ENCODE data around the gene SLC16A9.
A peak's percentile ranks its signal among the peaks of the same experiment; 100 is the strongest.

Gene SLC16A9

GRCh38 chr10:59687657-59688056 lies 22.0 kb downstream of the SLC16A9 start:
- TF ChIP-seq POLR2A (IDR thresholded peaks at IDR 0.05; ENCODE audit: low read depth, low read length): no peak
- no peak for TF ChIP-seq TAF1 (IDR thresholded peaks at IDR 0.05; ENCODE audit: borderline replicate concordance, low read depth, low read length)
- no peak for TF ChIP-seq POLR2AphosphoS5 (IDR thresholded peaks at IDR 0.05; ENCODE audit: low read depth, low read length)

DNA sequence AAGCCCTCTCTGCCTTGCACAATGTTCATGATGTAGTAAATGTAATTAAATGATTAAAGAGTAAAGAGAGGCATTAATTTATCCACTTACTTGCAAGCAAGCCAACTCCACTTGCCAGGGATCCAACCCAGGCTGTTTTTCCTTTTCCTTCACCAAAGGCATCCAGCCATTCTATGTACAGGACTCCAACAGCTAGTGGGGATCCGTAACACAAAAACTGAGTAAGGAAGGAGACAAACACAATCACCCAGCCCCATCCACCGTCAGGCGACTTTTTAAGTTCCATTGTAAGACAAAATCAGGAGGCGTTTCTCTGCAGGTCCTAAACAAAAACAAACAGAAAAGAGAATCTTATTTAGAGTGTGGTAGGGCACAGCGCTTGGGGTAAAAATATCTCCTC lies 25.6 kb downstream of the SLC16A9 start:
- FAIRE-seq: no peak
- TF ChIP-seq POLR2A (IDR thresholded peaks at IDR 0.05; ENCODE audit: low read depth, low read length) (no peak), TAF1 (IDR thresholded peaks at IDR 0.05; ENCODE audit: borderline replicate concordance, low read depth, low read length) (no peak), POLR2AphosphoS5 (IDR thresholded peaks at IDR 0.05; ENCODE audit: low read depth, low read length) (no peak)

More at GRCh38 chr10:59687657-59688056, 22.0 kb downstream of the SLC16A9 start:
- DNase-seq (ENCODE audit: insufficient read length) (no peak), FAIRE-seq (no peak)

GRCh38 chr10:59682986-59683937 lies 26.4 kb downstream of the SLC16A9 start:
- FAIRE-seq (no peak), DNase-seq (ENCODE audit: insufficient read length) (no peak)
- no peak for TF ChIP-seq POLR2A (IDR thresholded peaks at IDR 0.05; ENCODE audit: low read depth, low read length)
- TF ChIP-seq POLR2AphosphoS5 (IDR thresholded peaks at IDR 0.05; ENCODE audit: low read depth, low read length): no peak
- no peak for TF ChIP-seq TAF1 (IDR thresholded peaks at IDR 0.05; ENCODE audit: borderline replicate concordance, low read depth, low read length)

More for the DNA sequence above, 25.6 kb downstream of the SLC16A9 start:
- DNase-seq (ENCODE audit: insufficient read length): no peak

GRCh38 chr10:59680199-59680598 lies 29.5 kb downstream of the SLC16A9 start:
- TF ChIP-seq POLR2A (IDR thresholded peaks at IDR 0.05; ENCODE audit: low read depth, low read length): no peak
- no peak for TF ChIP-seq TAF1 (IDR thresholded peaks at IDR 0.05; ENCODE audit: borderline replicate concordance, low read depth, low read length)
- no peak for TF ChIP-seq POLR2AphosphoS5 (IDR thresholded peaks at IDR 0.05; ENCODE audit: low read depth, low read length)
- DNase-seq (ENCODE audit: insufficient read length) (no peak), FAIRE-seq (no peak)

DNA sequence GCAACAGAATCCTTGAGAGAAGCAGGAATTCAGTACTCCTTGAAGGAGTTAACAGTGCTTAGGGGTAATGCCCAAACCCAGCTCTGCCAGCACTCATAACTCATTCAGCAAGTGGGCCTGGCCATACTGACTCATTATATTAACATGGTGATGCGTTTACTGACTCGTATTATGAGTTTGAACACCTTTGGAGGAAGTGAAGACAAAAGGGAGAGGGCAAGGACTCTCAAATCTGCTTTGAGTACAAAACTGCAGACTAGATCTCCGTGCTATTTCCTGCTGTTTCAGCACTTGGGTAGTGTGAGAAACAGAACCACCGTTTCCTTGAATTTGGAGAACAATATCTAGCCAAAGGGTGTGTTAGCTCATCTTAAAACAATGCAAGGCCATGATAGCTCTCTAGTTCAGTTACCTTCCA lies 30.8 kb downstream of the SLC16A9 start:
- FAIRE-seq (peak; percentile 81), DNase-seq (ENCODE audit: insufficient read length) (no peak)

GRCh38 chr10:59677253-59677831 lies 32.3 kb downstream of the SLC16A9 start:
- TF ChIP-seq POLR2AphosphoS5 (IDR thresholded peaks at IDR 0.05; ENCODE audit: low read depth, low read length) (no peak), POLR2A (IDR thresholded peaks at IDR 0.05; ENCODE audit: low read depth, low read length) (no peak), TAF1 (IDR thresholded peaks at IDR 0.05; ENCODE audit: borderline replicate concordance, low read depth, low read length) (no peak)
- DNase-seq (ENCODE audit: insufficient read length) (no peak), FAIRE-seq (no peak)

More for the DNA sequence above, 30.8 kb downstream of the SLC16A9 start:
- TF ChIP-seq POLR2A (IDR thresholded peaks at IDR 0.05; ENCODE audit: low read depth, low read length) (no peak), TAF1 (IDR thresholded peaks at IDR 0.05; ENCODE audit: borderline replicate concordance, low read depth, low read length) (no peak), POLR2AphosphoS5 (IDR thresholded peaks at IDR 0.05; ENCODE audit: low read depth, low read length) (no peak)

GRCh38 chr10:59675812-59676211 lies 33.8 kb downstream of the SLC16A9 start:
- FAIRE-seq (no peak), DNase-seq (ENCODE audit: insufficient read length) (no peak)
- no peak for TF ChIP-seq POLR2A (IDR thresholded peaks at IDR 0.05; ENCODE audit: low read depth, low read length)
- TF ChIP-seq POLR2AphosphoS5 (IDR thresholded peaks at IDR 0.05; ENCODE audit: low read depth, low read length): no peak
- TF ChIP-seq TAF1 (IDR thresholded peaks at IDR 0.05; ENCODE audit: borderline replicate concordance, low read depth, low read length): no peak

- DNase-seq (ENCODE audit: insufficient read length) (no peak), FAIRE-seq (no peak)
- no peak for TF ChIP-seq POLR2A (IDR thresholded peaks at IDR 0.05; ENCODE audit: low read depth, low read length)
- TF ChIP-seq POLR2AphosphoS5 (IDR thresholded peaks at IDR 0.05; ENCODE audit: low read depth, low read length): no peak
- no peak for TF ChIP-seq TAF1 (IDR thresholded peaks at IDR 0.05; ENCODE audit: borderline replicate concordance, low read depth, low read length)
Observed at GRCh38 chr10:59674215-59674836, 35.3 kb downstream of the SLC16A9 start.

DNA sequence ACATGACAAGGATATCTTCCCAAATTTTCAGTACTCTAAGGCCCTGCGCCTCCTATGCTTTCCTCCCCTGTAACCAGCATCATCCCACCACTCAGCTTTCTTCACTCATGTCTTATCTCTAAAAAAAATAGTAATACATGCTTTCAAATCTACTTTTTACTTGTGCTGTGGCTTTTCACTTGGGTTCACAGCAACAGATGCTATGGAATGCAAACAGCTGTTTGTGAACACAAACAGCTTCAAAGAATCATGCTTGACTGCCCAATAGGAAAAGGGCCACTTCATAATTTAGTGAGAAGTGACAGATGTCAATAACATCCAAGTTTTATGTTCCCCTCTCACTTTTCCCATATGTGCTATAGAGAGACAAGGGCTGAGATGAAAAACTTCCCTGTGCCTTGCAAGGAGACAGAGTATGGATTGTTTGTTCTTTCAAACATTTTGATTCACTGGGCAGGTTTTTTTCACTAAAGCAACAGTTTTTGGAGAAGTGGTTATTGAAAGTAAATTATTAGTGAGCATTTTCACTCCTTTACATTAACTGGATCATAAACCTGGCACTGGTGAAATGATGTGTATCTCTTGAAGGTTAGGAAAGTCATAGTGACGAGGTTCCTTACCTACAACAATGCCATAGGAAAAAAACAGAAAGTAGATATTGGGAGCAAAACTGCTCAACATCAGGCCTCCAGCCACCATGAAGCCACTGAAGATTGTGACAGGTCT lies 37.3 kb downstream of the SLC16A9 start:
- FAIRE-seq: no peak
- no peak for TF ChIP-seq TAF1 (IDR thresholded peaks at IDR 0.05; ENCODE audit: borderline replicate concordance, low read depth, low read length)
- no peak for TF ChIP-seq POLR2AphosphoS5 (IDR thresholded peaks at IDR 0.05; ENCODE audit: low read depth, low read length)
- TF ChIP-seq POLR2A (IDR thresholded peaks at IDR 0.05; ENCODE audit: low read depth, low read length): no peak
- DNase-seq (ENCODE audit: insufficient read length): no peak

GRCh38 chr10:59670269-59670668 lies 39.4 kb downstream of the SLC16A9 start:
- no peak for FAIRE-seq
- DNase-seq (ENCODE audit: insufficient read length): no peak
- TF ChIP-seq TAF1 (IDR thresholded peaks at IDR 0.05; ENCODE audit: borderline replicate concordance, low read depth, low read length) (no peak), POLR2AphosphoS5 (IDR thresholded peaks at IDR 0.05; ENCODE audit: low read depth, low read length) (no peak), POLR2A (IDR thresholded peaks at IDR 0.05; ENCODE audit: low read depth, low read length) (no peak)

DNA sequence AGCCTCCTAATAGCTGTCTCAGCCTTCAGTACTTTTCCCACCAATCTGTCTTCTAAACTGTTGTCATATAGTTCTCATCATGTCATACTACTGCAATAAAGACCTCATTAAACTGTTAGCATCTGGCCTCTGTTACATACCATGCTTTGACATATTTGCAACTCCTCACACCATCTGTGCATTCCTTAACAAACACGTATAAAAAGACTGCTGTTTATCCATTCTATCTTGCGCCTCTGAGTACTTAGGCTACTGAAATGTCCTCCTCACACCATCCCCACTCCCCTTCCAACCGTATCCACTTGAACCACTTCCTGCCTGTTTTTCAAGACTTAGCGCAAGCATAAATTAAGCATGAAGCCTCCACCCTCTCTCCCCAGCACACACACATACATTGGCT lies 41.6 kb downstream of the SLC16A9 start:
- TF ChIP-seq POLR2A (IDR thresholded peaks at IDR 0.05; ENCODE audit: low read depth, low read length) (no peak), TAF1 (IDR thresholded peaks at IDR 0.05; ENCODE audit: borderline replicate concordance, low read depth, low read length) (no peak), POLR2AphosphoS5 (IDR thresholded peaks at IDR 0.05; ENCODE audit: low read depth, low read length) (no peak)
- no peak for DNase-seq (ENCODE audit: insufficient read length)
- no peak for FAIRE-seq

Data from GM12892 (cell line).